NCI-H2107 treated with DMSO at 0.1 percent for 48 hours (cell line): Measurements from ENCODE around the gene FCAR.
"Not testable (repeated sequence)": the region's sequence is repeated elsewhere in the genome, so short reads cannot be mapped to it uniquely, and the experiment has no call there.

Experiments
- DNase-seq: peaks from one replicate; lab custom pipeline; 2025; ENCODE audit not compliant: unreplicated experiment; lab: John Stamatoyannopoulos, UW

The FCAR gene

GRCh38 chr19:54873990-54874389 lies at the start of gene FCAR:
Gene FCAR, plus strand, starts transcription at chr19:54874235. Its CDS starts 55 bp downstream, at chr19:54874290.
- no peak for DNase-seq

DNA sequence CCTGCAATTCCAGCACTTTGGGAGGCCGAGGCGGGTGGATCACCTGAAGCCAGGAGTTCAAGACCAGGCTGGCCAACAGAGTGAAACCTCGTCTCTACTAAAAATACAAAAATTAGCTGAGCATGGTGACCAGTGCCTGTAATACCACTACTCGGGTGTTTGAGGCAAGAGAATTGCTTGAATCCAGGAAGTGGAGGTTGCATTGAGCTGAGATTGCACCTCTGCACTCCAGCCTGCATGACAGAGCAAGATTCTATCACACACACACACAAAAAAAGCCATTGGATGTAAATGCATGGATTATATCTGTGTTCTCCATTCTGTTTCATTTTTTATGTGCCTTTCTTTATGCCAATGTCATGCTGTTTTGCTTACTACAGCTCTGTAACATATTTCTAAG lies 49.6 kb upstream of the FCAR start:
- DNase-seq = not testable (repeated sequence)

- not testable (repeated sequence) for DNase-seq
These were observed 48.7 kb upstream of the FCAR start for GRCh38 chr19:54825326-54825725.

GRCh38 chr19:54828064-54828463 lies 46.0 kb upstream of the FCAR start:
- not testable (repeated sequence) for DNase-seq

DNA sequence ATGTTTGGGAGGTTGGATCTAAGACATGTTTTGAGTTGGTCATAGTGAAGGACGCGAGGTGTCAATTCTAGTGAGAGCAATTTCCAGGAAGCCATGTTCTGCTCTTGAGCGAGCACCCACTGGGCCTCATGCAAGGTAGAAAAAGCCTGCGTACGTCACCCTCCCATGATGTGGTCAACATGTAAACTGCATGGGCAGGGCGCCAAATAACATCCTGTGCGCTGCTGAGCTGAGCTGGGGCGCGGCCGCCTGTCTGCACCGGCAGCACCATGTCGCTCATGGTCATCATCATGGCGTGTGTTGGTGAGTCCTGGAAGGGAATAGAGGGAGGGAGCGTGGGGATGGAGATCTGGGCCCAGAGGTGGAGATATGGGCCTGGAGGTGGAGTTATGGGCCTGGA lies 41.5 kb upstream of the FCAR start, which contains the start of gene KIR2DS4:
Gene KIR2DS4 (plus strand): TSS at position 181 of the 400 bp plus-strand sequence.
- not testable (repeated sequence) for DNase-seq

DNA sequence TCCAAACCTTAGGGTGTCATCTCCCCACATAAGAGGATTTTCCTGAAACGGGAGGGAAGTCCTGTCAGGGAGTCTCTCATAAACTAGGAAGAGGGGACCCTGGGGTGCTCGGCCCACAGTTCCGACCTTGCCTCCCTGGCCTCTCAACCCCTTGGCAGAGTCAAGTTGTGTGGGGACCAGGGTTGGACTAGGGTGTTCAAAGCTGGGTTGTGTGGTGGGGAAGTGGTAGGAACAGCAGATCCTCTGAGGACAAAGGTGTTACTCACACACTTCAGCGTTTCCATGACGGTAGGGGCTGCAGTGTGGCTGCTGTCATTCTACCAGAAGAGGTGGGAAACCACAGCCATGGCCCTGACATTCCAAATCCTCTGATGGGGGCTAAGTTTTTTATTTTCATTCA lies 38.9 kb upstream of the FCAR start:
- not testable (repeated sequence) for DNase-seq

GRCh38 chr19:54837522-54837921 lies 36.5 kb upstream of the FCAR start:
- DNase-seq = not testable (repeated sequence)

- DNase-seq = not testable (repeated sequence)
These were observed 30.9 kb upstream of the FCAR start for GRCh38 chr19:54843171-54843570.

- not testable (repeated sequence) for DNase-seq
These were observed 23.9 kb upstream of the FCAR start, which contains the start of gene KIR3DL2 for GRCh38 chr19:54850061-54850640. Gene KIR3DL2, plus strand, starts transcription at chr19:54850443. Its CDS starts 33 bp downstream, at chr19:54850476.

- no peak for DNase-seq
These were observed 23.1 kb upstream of the FCAR start for GRCh38 chr19:54850930-54851329.

GRCh38 chr19:54851353-54851752 lies 22.7 kb upstream of the FCAR start:
- DNase-seq = no peak

GRCh38 chr19:54855241-54855640 lies 18.8 kb upstream of the FCAR start:
- not testable (repeated sequence) for DNase-seq

DNA sequence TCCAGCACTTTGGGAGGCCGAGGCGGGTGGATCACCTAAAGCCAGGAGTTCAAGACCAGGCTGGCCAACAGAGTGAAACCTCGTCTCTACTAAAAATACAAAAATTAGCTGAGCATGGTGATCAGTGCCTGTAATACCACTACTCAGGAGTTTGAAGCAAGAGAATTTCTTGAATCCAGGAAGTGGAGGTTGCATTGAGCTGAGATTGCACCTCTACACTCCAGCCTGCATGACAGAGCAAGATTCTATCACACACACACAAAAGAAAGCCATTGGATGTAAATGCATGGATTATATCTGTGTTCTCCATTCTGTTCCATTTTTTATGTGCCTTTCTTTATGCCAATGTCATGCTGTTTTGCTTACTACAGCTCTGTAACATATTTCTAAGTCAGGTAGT lies 15.6 kb upstream of the FCAR start:
- DNase-seq = not testable (repeated sequence)

DNA sequence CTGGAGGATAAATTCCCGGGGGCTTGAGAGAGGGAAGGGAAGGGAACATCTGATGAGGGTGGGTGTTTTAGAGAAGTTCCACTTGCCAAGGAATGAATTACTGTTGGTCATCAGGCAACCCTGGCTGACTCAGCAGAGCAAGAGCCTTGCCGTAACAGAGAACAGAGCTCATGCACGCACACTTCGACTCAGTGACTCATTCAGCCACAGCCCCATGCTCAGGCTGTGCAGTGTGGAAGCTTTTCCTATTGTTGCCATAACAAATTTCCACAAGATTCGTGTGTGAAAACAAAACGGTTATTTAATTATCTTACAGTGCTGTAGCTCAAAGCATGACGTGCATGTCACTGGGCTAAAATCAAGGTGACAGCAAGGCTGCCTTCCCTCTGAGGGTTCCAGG lies 14.6 kb upstream of the FCAR start:
- not testable (repeated sequence) for DNase-seq

- not testable (repeated sequence) for DNase-seq
These were observed 10.6 kb upstream of the FCAR start for GRCh38 chr19:54863459-54863858.

DNA sequence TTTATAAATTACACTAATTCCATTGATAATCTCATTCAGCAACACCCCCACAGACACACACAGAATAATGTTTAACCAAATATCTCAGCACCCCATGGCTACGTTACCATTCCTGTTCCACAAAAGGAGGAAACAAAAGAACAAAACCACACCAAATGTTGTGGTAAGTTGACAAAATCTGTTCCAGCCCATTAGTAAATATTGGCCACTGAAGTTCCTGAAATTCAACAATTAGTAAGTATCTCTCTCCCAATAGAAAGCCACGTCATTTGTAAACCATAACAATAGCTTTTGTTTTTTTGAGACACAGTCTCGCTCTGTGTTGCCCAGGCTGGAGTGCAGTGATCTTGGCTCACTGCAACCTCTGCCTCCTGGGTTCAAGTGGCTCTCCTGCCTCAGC lies 2.3 kb upstream of the FCAR start:
- DNase-seq = no peak

- no peak for DNase-seq
These were observed 1.5 kb downstream of the FCAR start for GRCh38 chr19:54875506-54875905.

GRCh38 chr19:54877471-54877870 lies 3.4 kb downstream of the FCAR start:
- no peak for DNase-seq

DNA sequence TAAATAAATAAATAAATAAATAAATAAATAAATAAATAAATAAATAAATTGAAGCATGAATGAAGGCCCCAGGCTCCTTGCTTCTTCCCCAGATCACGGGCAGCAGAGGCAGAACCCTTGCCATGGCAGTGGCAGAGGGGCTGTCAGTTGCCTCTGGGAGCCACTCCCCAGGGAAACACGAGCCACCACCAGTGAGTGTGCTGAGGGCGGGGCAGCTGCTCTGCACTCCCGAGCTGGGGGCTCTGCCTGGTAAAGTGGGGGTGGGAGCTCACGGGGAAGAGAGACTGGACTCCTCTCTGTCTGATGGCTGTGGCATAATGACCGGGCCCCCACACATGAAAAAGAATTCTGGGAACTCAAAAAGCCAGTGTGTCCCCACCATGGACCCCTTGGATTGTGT lies 7.8 kb downstream of the FCAR start:
- no peak for DNase-seq

- no peak for DNase-seq
These were observed 8.7 kb downstream of the FCAR start for GRCh38 chr19:54882758-54883157.

- no peak for DNase-seq
These were observed 9.2 kb downstream of the FCAR start for GRCh38 chr19:54883228-54883627.

GRCh38 chr19:54888239-54888638 lies 14.2 kb downstream of the FCAR start:
- no peak for DNase-seq

GRCh38 chr19:54889566-54889965 lies 15.5 kb downstream of the FCAR start:
- no peak for DNase-seq
